ENCODE results near the gene PITPNC1.
A peak's percentile ranks its signal among the peaks of the same experiment; 100 is the strongest.
"Not testable (repeated sequence)": the region's sequence is repeated elsewhere in the genome, so short reads cannot be mapped to it uniquely, and the experiment has no call there.

PITPNC1 gene

GRCh38 chr17:67514998-67515397, 137.9 kb downstream of the PITPNC1 start:
- DNase-seq (ENCODE audit: low spot score) = no peak

DNA sequence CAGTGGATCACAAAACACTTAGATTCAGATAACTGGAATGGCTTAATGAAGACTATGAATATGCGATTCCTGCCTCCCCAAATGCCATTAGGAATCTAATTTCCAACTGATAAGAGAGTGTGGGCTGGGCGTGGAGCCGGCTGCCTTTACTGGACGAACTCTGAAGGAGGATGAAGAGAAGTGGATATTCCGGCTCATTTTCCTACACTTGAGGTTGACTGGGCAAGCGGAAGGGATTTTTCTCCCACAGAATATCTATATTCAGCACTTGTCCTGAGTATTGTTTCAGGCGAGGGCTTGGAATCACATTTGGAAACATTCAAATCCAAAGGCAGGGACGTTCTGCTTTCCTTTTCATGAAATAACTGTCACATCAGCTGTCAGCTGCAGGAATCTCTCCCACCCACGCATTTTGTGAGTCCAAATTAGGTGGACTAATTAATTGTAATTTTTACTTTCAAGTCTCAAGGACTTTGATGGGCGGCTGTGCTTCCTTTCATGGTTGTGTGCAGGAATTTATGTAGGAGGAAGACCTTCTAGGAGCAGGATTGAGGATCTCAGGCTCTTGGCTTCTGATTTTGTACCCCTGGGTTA, 138.5 kb downstream of the PITPNC1 start:
- DNase-seq (ENCODE audit: low spot score) = no peak

DNA sequence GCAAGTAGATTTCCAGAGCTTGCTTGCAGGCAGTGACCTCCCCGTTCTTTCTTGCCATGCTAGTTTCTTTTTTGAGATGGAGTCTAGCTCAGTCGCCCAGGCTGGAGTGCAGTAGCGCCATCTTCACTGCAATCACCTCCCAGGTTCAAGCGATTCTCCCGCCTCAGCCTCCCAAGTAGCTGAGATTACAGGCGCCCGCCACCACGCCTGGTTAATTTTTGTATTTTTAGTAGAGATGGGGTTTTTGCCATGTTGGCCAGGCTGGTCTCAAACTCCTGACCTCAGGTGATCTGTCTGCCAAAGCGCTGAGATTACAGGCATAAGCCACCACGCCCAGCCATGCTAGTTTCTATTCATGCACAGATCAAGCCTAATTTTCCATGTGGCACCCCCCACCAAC, 139.5 kb downstream of the PITPNC1 start:
- DNase-seq (ENCODE audit: low spot score) = not testable (repeated sequence)

DNA sequence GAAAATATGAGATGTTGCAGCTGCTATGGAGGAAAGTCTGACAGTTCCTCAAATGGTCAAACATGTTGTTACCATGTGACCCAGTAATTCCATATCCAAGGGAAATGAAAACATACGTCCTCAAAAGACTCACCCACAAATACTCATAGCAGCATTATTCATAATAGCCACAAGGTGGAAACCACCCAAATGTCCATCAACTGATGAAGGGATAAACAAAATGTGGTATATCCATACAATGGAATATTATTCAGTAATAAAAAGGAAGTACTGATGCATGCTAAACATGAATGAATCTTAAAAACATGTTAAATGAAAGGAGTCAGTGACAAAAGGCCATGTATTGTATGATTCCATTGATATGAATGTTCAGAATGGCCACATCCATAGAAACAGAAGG, 140.2 kb downstream of the PITPNC1 start:
- no peak for DNase-seq (ENCODE audit: low spot score)

DNA sequence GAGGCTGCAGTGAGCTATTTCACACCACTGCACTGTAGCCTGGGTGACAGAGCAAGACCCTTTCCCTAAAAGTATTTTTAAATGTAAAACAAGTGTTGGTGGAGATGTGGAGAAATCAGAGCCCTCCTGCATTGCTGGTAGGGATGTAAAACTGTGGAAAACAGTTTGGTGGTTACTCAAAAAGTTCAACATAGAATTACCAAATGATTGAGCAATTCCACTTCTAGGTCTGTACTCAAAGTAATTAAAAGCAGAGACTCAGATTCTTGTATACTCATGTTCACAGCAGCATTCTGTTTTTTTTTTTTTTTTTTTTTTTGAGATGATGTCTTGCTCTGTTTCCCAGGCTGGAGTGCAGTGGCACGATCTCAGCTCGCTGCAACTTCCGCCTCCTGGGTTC, 141.8 kb downstream of the PITPNC1 start:
- DNase-seq (ENCODE audit: low spot score) = no peak

GRCh38 chr17:67519801-67520251, 142.7 kb downstream of the PITPNC1 start:
- DNase-seq (ENCODE audit: low spot score) = no peak

DNA sequence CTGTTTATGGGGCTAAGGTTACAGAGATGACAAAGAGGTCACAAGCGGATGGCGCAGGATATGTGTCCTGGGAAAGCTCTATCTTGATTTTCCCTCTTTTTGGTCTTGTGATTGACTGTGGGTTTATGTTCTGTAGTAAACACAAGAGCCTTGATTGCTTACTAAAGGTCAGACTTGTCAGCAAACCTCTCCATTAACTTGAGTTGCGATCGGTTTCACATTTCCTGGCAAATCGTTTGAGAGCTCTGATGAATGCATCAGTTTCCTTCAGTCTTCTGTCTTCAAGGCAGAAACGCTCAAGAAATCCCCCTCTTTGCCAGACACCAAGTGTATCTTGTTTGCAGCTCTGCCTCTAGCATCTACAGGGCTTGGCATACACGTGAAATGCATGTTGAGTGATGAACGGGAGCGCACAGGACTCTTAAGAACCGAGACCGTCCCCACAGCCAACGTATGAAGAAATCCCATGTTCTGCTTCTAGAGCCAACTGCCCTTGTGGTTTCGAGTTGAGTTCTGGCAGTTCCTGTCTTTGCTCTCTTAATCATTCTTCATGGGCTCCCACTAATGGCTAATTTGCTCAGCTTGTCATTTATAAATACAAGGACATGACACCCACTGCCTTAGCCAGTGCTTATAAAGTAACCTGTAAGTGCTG, 143.3 kb downstream of the PITPNC1 start:
- DNase-seq (ENCODE audit: low spot score) = no peak

GRCh38 chr17:67520916-67521774, 144.1 kb downstream of the PITPNC1 start:
- DNase-seq (ENCODE audit: low spot score) = no peak

GRCh38 chr17:67521775-67522069, 144.6 kb downstream of the PITPNC1 start:
- no peak for DNase-seq (ENCODE audit: low spot score)

- no peak for DNase-seq (ENCODE audit: low spot score)
These were observed 146.0 kb downstream of the PITPNC1 start for GRCh38 chr17:67523101-67523500.

DNA sequence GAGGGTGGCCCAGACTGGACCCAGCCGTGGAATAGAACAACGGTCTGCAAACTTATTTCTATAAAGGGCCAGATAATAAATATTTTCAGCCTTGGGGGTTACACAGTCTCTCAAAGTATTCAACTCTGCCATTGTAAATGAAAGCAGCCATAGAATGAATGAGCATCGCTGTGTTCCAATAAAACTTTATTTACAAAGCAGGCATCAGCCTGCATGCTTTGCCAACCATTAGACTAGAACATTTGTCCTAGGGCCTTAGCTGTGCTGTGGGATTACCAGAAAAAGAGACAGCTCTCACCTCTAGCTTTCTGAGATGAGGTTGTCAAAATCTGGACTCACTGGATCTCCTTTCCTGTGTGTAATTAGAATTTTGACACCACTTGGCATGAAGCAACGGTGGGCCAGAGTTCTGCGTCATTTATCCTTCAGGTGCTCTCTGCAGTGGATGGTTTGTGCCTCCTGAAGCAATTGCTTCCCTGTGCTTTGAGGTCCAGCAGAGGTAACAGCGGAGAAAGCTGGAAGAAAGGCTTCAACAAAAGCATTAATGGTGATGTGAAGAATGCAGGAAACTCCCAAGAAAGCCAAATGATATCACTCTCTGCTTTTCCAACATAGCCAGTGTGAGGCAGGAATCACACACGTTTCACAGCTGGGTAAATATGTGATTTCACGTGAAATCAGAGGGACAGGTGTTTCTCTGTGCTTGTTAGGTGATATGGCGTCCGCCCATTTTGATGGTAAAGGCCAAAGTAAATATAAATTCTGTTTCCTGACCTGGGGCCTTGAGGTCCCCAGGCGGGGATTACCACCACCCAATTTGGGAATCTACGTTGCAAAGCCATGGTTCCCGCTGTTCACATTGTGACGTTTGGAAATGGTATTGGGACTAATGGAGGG, 148.4 kb downstream of the PITPNC1 start:
- no peak for DNase-seq (ENCODE audit: low spot score)

- DNase-seq (ENCODE audit: low spot score) = peak; percentile 65
These were observed 149.6 kb downstream of the PITPNC1 start for GRCh38 chr17:67526700-67527099.

- no peak for DNase-seq (ENCODE audit: low spot score)
These were observed 151.8 kb downstream of the PITPNC1 start for GRCh38 chr17:67528751-67529436.

DNA sequence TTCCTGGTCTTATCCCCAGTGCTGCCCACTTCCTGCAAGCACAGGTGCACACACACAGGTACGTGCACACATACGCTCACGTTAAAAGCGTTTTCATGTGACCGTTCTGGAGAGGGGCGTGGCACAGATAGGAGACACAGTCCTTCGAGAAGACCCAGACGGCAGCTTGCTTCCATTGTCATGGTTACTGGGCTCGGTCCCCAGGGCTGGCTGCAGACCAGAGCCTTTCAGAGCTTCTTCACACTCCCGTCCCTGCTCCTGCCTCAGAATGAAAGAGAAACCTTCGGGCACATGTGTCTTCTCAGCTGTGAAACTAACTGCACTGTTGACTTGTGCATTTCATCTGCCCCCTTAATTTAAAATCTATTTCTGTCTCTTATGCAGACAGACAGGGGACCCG, 154.2 kb downstream of the PITPNC1 start:
- DNase-seq (ENCODE audit: low spot score) = no peak

DNA sequence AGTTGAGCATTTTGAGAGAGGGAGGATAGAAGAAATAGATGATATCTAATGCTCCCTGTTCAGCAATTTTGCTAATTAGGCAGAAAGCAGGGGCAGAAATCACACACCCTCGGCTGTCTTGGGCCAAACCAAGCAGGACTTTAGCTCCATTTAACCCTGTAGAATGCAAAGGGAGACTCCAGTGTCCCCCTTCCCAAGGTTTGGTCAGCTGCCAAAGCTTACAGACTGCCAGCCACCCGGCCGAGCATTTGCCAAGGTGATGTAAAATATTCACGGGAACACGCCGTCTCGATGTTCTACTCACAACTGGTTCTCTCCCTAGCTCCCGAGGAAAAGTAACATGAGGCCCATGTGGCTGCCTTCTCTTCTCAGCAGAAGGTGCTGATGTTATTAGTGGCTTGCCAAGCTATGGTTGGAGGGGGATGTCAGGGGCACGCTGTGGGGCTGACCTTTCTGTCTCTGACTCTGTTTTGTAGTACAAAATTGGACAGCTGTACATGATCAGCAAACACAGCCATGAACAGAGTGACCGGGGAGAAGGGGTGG, 155.3 kb downstream of the PITPNC1 start:
- no peak for DNase-seq (ENCODE audit: low spot score)

DNA sequence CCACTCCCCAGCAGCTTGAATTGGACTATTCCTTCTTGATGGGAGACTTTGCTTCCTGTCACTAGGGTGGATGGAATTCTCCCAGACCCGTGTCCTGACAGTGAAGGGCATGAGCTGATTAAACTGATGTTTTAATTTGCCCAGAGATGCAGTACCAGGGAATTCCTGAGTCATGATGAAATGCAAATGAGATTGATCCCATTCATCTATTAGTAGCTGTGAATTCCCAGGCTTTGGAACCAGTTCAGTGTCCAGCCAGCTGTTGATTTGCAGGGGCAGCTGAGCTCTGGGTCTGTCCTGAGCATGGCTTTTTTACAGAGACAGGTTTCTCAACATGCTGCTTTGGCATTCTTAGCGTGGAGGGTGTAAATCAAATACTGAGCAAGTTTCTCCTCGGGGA, 157.9 kb downstream of the PITPNC1 start:
- DNase-seq (ENCODE audit: low spot score) = no peak

DNA sequence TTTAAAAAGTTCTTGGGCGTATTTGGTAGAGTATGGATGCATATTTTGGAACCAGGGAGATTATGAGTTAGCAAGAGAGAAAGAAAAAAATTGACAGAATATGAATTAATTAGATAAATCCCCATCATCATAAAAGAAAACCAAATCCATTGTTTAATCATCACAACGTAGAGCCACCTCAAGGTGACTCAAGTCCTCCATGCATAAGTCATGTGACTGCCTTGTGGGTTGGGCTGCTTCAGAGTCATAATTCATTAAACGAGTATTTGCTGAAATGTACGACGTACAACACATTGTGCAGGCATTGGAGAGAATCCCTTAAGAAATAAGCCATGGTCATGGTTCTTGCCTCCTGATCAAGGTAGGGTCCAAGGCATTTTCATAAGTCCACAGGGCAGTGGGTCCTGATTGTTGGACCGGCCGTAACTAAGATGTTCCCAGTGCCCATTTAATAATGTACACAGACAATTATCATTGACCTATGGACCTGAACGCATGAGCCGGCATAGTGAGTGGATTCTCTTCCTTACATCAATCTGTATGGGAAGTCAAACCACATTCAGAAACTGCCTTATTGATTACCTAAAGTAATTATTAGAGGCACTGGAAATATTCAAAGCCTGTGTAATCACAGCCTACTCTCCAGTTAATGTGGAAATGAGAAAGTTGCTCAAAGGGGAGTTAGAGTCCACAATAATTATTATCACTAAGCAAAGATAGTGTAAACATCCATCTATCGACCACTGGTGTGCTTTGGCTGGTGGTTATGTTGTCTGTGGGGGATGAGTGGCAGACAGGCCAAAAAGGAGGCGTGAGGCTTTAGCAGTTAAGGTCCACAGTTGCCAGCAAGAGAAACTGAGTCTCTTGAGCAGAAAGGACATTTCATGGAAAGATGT, 165.4 kb downstream of the PITPNC1 start:
- no peak for DNase-seq (ENCODE audit: low spot score)

- DNase-seq (ENCODE audit: low spot score) = no peak
These were observed 167.4 kb downstream of the PITPNC1 start for GRCh38 chr17:67544364-67544955.

DNA sequence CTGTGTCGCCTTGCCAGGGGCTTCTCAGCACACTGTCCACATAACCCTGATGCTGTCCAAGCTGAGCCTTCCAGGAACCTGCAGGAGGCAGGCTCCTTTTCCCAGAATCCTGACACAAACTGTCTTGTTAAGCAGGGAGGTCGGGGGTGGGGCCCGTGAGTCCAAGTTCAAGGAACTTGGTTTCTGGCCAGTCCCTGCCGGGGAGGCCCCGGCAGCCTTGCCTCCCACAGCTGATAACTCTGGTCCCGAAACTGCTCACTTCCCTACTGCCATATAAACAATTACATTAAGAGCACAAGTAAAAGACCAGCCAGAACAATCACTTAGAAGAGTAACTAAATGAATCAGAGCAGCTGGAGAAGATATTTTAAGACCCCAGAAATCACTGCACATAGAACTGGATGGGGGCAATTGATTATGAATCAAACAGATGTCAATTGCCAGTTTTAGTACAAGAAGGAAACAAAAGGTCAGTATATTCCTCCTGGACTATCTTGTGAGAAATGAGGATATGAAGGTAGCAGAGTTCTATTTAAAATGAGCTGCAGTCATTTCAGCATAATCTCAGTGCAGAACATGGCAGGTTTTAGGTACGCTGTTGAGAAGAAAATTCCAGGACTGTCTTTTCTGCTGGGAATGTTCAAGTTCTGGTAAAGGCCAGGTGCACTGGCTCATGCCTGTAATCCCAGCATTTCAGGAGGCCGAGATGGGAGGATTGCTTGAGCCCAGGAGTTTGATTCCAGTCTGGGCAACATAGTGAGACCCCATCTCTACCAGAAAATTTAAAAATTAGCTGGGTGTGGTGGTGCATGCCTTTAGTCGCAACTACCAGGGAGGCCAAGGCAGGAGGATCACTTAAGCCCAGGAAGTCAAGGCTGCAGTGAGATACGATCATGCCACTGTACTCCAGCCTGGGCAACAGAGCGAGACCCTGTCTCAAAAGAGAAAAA, 169.8 kb downstream of the PITPNC1 start:
- DNase-seq (ENCODE audit: low spot score) = no peak

Data from putamen (tissue), 1 donor.